Sigmoid colon (tissue), 7 donors: ENCODE data around the gene MMP20. TPM values are rescaled to one million over a fixed set of nuclear protein-coding genes. Genes with fewer than 3 reads are reported as not detected.

Source experiments
- DNase-seq: peaks from one replicate; pipeline ENCODE4 v3.0.0-alpha.2; 2019
- H3K27ac ChIP-seq, 4 donors: fragments of 200-600 bp; sonication (generic); one replicate each; pipeline ENCODE4 v1.5.1; 2016 to 2019; ENCODE audit warnings: mild to moderate bottlenecking in 1 of 4
- H3K27me3 ChIP-seq, 3 donors: fragments of 200-600 bp; sonication (generic); one replicate each; pipeline ENCODE4 v1.5.1; 2019; ENCODE audit warnings: mild to moderate bottlenecking in 1 of 3
- H3K36me3 ChIP-seq, 4 donors: fragments of 200-600 bp; sonication (generic); one replicate each; pipeline ENCODE4 v1.5.1; 2016 to 2019
- H3K4me1 ChIP-seq, 4 donors: fragments of 200-600 bp; sonication (generic); one replicate each; pipeline ENCODE4 v1.5.1; 2017 to 2019
- H3K4me3 ChIP-seq, 4 donors: fragments of 200-600 bp; sonication (generic); one replicate each; pipeline ENCODE4 v1.5.1; 2017 to 2019; ENCODE audit warnings: mild to moderate bottlenecking in 2 of 4, moderate library complexity in 1 of 4
- H3K9me3 ChIP-seq, 4 donors: fragments of 200-600 bp in 3 of 4; sonication (generic) in 3 of 4; one replicate each; pipeline versions ENCODE4 v1.5.1 to v1.6.1; 2013 to 2019
- CTCF ChIP-seq, 4 experiments: fragments of 450-650 bp in 3 of 4; fragments of 200-600 bp in 1 of 4; IDR thresholded peaks; one replicate each; pipeline ENCODE4 v1.5.1; 2016 to 2019; ENCODE audit warnings: antibody characterized with exemption in 4 of 4, mild to moderate bottlenecking in 3 of 4, moderate library complexity in 2 of 4
- EP300 ChIP-seq, 4 donors: sonication (generic); formaldehyde crosslinking; IDR thresholded peaks; one replicate each; pipeline ENCODE4 v1.6.1; 2017; ENCODE audit warnings: antibody characterized with exemption in 4 of 4
- POLR2A ChIP-seq, 2 donors: fragments of 450-650 bp; IDR thresholded peaks; one replicate each; pipeline ENCODE4 v1.6.1; 2016; ENCODE audit warnings: antibody characterized with exemption in 2 of 2, mild to moderate bottlenecking in 2 of 2, moderate library complexity in 2 of 2
- POLR2AphosphoS5 ChIP-seq, 4 donors: sonication (generic); formaldehyde crosslinking; IDR thresholded peaks; one replicate each; pipeline ENCODE4 v1.6.1; 2017; ENCODE audit warnings: antibody characterized with exemption in 4 of 4
- WGBS, 2 donors: extraction: QIAGEN DNeasy Blood & Tissue Kit; methylation state at CpG; one replicate each; pipeline ENCODE4 v1.1.7; 2013; 5-methylcytosine and 5-hydroxymethylcytosine counted together
- intact Hi-C: fragments of 100-400 bp; cut with DNase I; formaldehyde crosslinking; loops from one replicate; pipeline ENCODE4 v1.15.1; 2023
- polyA plus RNA-seq, 3 donors: library from polyadenylated mRNA; stranded (reverse); fragments of 200-250 nt; gene quantifications; one replicate each; pipeline ENCODE4 v1.2.3, GENCODE V29; 2013
- total RNA-seq, 4 donors: library from RNA; depleted of rRNA; stranded (reverse); fragments of >200 nt; gene quantifications; one replicate each; pipeline ENCODE4 v1.1.0, GENCODE V29; 2016
- donor health status: healthy with polysubstance abuse.
- donor health status: Bipolar disorder and iron deficiency.
- donor health status: healthy.

The MMP20 gene
- total and polyA plus RNA-seq, 7 donors, result not detected

- H3K4me3 ChIP-seq, result no peak overlapping the region
- TF ChIP-seq POLR2A (IDR thresholded peaks at IDR 0.05) (no peak), EP300 (IDR thresholded peaks at IDR 0.05) (no peak), POLR2AphosphoS5 (IDR thresholded peaks at IDR 0.05) (no peak), CTCF (IDR thresholded peaks at IDR 0.05) (no peak)
- no peaks in the 10 kb centered on the region for H3K36me3 ChIP-seq
- intact Hi-C loops, result no loop called here
- no peaks in the 10 kb centered on the region for H3K27me3 ChIP-seq
- 73 to 77% methylated on average over 2 of the region's 2 CpGs for WGBS, 2 donors
- no peaks in the 10 kb centered on the region for H3K9me3 ChIP-seq
- H3K27ac ChIP-seq, result no peak overlapping the region
- DNase-seq, result no peak
- H3K4me1 ChIP-seq, result peaks cover 0 to 10% (median 0%) of the 10 kb centered on the region in 4 donors
Measured at GRCh38 chr11:102552020-102552419, 73.1 kb downstream of the MMP20 start.

GRCh38 chr11:102551169-102551781 is 73.9 kb downstream of the MMP20 start:
- H3K27ac ChIP-seq, result no peak overlapping the region
- H3K27me3 ChIP-seq, result no peaks in the 10 kb centered on the region
- H3K9me3 ChIP-seq, result no peaks in the 10 kb centered on the region
- TF ChIP-seq POLR2A (IDR thresholded peaks at IDR 0.05) (no peak), CTCF (IDR thresholded peaks at IDR 0.05) (no peak), EP300 (IDR thresholded peaks at IDR 0.05) (no peak), POLR2AphosphoS5 (IDR thresholded peaks at IDR 0.05) (no peak)
- H3K36me3 ChIP-seq, result no peaks in the 10 kb centered on the region
- intact Hi-C loops, result no loop called here
- DNase-seq, result no peak
- peaks cover 0 to 10% (median 0%) of the 10 kb centered on the region in 4 donors for H3K4me1 ChIP-seq
- WGBS, 2 donors, result 85 to 86% methylated on average over 6 of the region's 6 CpGs
- no peak overlapping the region for H3K4me3 ChIP-seq

- no peak for DNase-seq
- Histone ChIP-seq H3K27me3 (no peaks in the 10 kb centered on the region), H3K36me3 (no peaks in the 10 kb centered on the region), H3K9me3 (no peaks in the 10 kb centered on the region), H3K4me3 (no peak overlapping the region), H3K27ac (no peak overlapping the region), H3K4me1 (peaks cover 0 to 4% (median 0%) of the 10 kb centered on the region in 4 donors)
- intact Hi-C loops, result no loop called here
- WGBS, 2 donors, result 57 to 67% methylated on average over 3 of the region's 3 CpGs
- TF ChIP-seq POLR2A (IDR thresholded peaks at IDR 0.05), result no peak
Measured at GRCh38 chr11:102546923-102547471, 78.1 kb downstream of the MMP20 start.

GRCh38 chr11:102546427-102546826 is 78.7 kb downstream of the MMP20 start:
- Histone ChIP-seq H3K27me3 (no peaks in the 10 kb centered on the region), H3K9me3 (no peaks in the 10 kb centered on the region), H3K4me3 (no peak overlapping the region), H3K36me3 (no peaks in the 10 kb centered on the region), H3K4me1 (no peaks in the 10 kb centered on the region), H3K27ac (no peak overlapping the region)
- intact Hi-C loops, result no loop called here
- 68 to 72% methylated on average over 4 of the region's 4 CpGs for WGBS, 2 donors
- TF ChIP-seq CTCF (IDR thresholded peaks at IDR 0.05) (no peak), POLR2A (IDR thresholded peaks at IDR 0.05) (no peak), EP300 (IDR thresholded peaks at IDR 0.05) (no peak), POLR2AphosphoS5 (IDR thresholded peaks at IDR 0.05) (no peak)
- DNase-seq, result no peak

GRCh38 chr11:102545701-102546100 is 79.4 kb downstream of the MMP20 start:
- peaks cover 0 to 3% (median under 1%) of the 10 kb centered on the region in 4 donors for H3K9me3 ChIP-seq
- H3K27ac ChIP-seq, result no peak overlapping the region
- no peak overlapping the region for H3K4me3 ChIP-seq
- H3K4me1 ChIP-seq, result no peaks in the 10 kb centered on the region
- WGBS, 2 donors, result 67 to 77% methylated on average over 4 of the region's 4 CpGs
- no peak for DNase-seq
- TF ChIP-seq POLR2A (IDR thresholded peaks at IDR 0.05) (no peak), CTCF (IDR thresholded peaks at IDR 0.05) (no peak), POLR2AphosphoS5 (IDR thresholded peaks at IDR 0.05) (no peak), EP300 (IDR thresholded peaks at IDR 0.05) (no peak)
- intact Hi-C loops, result no loop called here
- H3K27me3 ChIP-seq, result no peaks in the 10 kb centered on the region
- no peaks in the 10 kb centered on the region for H3K36me3 ChIP-seq
